ENCODE data around the gene TOB1.
A peak's percentile ranks its signal among the peaks of the same experiment; 100 is the strongest.

TOB1 gene

DNA sequence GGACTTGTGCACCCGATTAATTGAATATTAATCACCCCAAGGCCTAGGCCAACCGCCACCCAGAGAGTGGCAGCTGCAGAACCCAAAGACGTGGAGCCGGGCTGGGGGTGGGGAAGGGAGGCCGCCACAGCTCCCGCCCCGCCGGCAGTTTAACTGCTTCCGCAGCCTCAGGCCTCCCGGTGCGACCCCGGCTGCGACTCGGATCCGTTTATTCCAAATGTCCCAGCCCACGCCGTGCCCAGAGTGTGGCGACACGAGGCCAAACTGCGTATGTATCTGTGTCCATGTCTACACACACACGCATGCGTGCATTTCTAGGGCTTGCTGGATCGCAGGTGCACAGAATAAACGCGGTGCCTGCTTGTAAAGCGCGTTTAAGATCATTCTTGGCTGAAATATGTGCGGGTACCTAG is 802 bp upstream of the TOB1 start:
- no peaks in the 10 kb centered on the region for H3K27me3 ChIP-seq (ENCODE audit: low read length)
- peaks cover 10% of the 10 kb centered on the region; the same call in 1 of the 2 replicates for H3K79me2 ChIP-seq (ENCODE audit: insufficient read depth, low read length)
- peaks cover 9% of the 10 kb centered on the region; the same call in 1 of the 2 replicates for H4K20me1 ChIP-seq (ENCODE audit: low read depth, low read length)
- H3K9me3 ChIP-seq (ENCODE audit: insufficient read depth, low read length) = no peaks in the 10 kb centered on the region
- peak overlapping the region; percentile 95 for H3K27ac ChIP-seq (ENCODE audit: low read depth, low read length)
- peaks cover 19% of the 10 kb centered on the region for H3F3A ChIP-seq (ENCODE audit: insufficient read depth)
- peaks cover 3% of the 10 kb centered on the region; the same call in 1 of the 2 replicates for H3K36me3 ChIP-seq (ENCODE audit: low read length)
- H3K9ac ChIP-seq (ENCODE audit: low read length) = peak overlapping the region; percentile 69
- no peaks in the 10 kb centered on the region for H3K9me2 ChIP-seq (replicated peaks; ENCODE audit: insufficient read depth, low read length)
- peak overlapping the region; percentile 94 for H2AFZ ChIP-seq (ENCODE audit: low read depth, low read length, severe bottlenecking)
- peak overlapping the region; percentile 86 for H3K4me2 ChIP-seq (ENCODE audit: low read depth, low read length, poor library complexity, severe bottlenecking)
- H3K4me3 ChIP-seq (ENCODE audit: insufficient read depth, low read length, poor library complexity, severe bottlenecking) = peak overlapping the region; percentile 66
- TF ChIP-seq EZH2phosphoT487 (conservative IDR thresholded peaks at IDR 0.05; ENCODE audit: low read length) = no peak
- TF ChIP-seq, protein P1, sequence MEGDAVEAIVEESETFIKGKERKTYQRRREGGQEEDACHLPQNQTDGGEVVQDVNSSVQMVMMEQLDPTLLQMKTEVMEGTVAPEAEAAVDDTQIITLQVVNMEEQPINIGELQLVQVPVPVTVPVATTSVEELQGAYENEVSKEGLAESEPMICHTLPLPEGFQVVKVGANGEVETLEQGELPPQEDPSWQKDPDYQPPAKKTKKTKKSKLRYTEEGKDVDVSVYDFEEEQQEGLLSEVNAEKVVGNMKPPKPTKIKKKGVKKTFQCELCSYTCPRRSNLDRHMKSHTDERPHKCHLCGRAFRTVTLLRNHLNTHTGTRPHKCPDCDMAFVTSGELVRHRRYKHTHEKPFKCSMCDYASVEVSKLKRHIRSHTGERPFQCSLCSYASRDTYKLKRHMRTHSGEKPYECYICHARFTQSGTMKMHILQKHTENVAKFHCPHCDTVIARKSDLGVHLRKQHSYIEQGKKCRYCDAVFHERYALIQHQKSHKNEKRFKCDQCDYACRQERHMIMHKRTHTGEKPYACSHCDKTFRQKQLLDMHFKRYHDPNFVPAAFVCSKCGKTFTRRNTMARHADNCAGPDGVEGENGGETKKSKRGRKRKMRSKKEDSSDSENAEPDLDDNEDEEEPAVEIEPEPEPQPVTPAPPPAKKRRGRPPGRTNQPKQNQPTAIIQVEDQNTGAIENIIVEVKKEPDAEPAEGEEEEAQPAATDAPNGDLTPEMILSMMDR (IDR thresholded peaks at IDR 0.05; ENCODE audit: insufficient read depth, low read length, poor library complexity, severe bottlenecking) = no peak

DNA sequence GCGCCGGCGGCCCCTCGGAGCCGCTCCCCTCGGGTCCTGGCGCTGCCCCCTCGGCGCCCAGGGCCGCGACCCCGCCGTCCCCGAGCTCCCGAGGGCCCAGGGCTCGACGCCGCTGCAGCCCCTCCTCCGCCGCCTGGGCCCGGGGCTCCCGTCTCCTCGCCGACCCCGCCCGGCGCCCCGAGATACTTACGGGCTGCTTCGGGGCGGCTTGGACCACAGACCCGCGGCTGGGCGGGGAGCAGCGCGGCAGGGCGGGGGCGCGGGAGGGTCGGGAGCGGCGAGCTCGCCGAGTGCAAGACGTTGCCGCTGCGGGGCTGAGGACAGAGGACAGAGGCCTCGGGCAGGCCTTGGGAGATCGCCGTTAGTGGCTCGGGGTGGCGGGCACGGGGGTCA is 290 bp downstream of the TOB1 start:
- H3K9me2 ChIP-seq (replicated peaks; ENCODE audit: insufficient read depth, low read length) = no peaks in the 10 kb centered on the region
- peak overlapping the region; percentile 58 for H3K27ac ChIP-seq (ENCODE audit: low read depth, low read length)
- peak overlapping the region; percentile 37 for H2AFZ ChIP-seq (ENCODE audit: low read depth, low read length, severe bottlenecking)
- H3K27me3 ChIP-seq (ENCODE audit: low read length) = no peaks in the 10 kb centered on the region
- peaks cover 9% of the 10 kb centered on the region; the same call in 1 of the 2 replicates for H4K20me1 ChIP-seq (ENCODE audit: low read depth, low read length)
- peaks cover 7% of the 10 kb centered on the region; the same call in 1 of the 2 replicates for H3K36me3 ChIP-seq (ENCODE audit: low read length)
- no peaks in the 10 kb centered on the region for H3K9me3 ChIP-seq (ENCODE audit: insufficient read depth, low read length)
- H3K79me2 ChIP-seq (ENCODE audit: insufficient read depth, low read length) = peaks cover 10% of the 10 kb centered on the region; the same call in 1 of the 2 replicates
- TF ChIP-seq EZH2phosphoT487 (conservative IDR thresholded peaks at IDR 0.05; ENCODE audit: low read length) = no peak
- TF ChIP-seq, protein P1 (IDR thresholded peaks at IDR 0.05; ENCODE audit: insufficient read depth, low read length, poor library complexity, severe bottlenecking) = no peak
- H3K9ac ChIP-seq (ENCODE audit: low read length) = peak overlapping the region; percentile 69
- peak overlapping the region; percentile 56 for H3K4me3 ChIP-seq (ENCODE audit: insufficient read depth, low read length, poor library complexity, severe bottlenecking)
- H3F3A ChIP-seq (ENCODE audit: insufficient read depth) = peaks cover 21% of the 10 kb centered on the region
- peak overlapping the region; percentile 89 for H3K4me2 ChIP-seq (ENCODE audit: low read depth, low read length, poor library complexity, severe bottlenecking)

DNA sequence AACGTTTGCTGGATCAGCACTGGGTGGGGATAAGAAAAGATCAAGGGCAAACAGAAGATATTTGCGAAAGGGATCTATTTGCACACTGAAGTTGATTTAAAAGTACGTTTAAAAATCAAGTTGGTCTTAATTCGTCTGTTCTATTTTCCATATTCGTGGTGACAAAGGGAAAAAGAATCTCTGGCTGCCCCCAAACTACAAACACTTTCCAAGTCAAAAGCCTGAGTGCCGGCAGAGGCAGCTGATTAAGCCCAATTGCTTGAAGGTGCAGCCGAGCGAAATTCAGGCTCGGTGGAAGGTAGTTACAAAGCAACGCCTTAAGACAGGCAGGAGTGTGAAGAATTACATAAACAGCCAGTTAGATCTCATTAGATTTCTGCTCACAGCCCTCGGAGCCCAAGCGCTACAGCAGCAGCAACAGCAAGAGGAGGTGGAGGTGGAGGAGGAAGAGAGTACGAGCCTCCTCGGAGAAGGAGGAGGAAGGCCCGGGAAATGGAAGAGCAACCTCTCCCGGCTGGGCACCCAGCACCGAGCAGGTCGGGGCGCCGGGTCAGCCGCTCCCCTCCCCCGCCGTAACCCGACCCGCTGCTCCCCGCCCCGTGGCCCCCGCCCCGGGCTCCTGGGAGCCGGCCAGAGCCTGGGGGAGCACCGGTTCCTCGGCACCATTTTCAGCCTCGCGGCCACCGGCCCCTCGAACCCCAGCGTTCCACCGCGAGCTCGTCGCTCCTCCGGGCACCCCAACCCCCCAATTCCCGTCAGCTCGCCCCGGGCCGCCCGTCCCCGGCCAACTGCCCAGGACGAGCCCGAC is 890 bp downstream of the TOB1 start:
- H3K4me2 ChIP-seq (ENCODE audit: low read depth, low read length, poor library complexity, severe bottlenecking) = peak overlapping the region; percentile 89
- TF ChIP-seq, protein P1 (IDR thresholded peaks at IDR 0.05; ENCODE audit: insufficient read depth, low read length, poor library complexity, severe bottlenecking) = no peak
- no peak for TF ChIP-seq EZH2phosphoT487 (conservative IDR thresholded peaks at IDR 0.05; ENCODE audit: low read length)
- H3K4me3 ChIP-seq (ENCODE audit: insufficient read depth, low read length, poor library complexity, severe bottlenecking) = peak overlapping the region; percentile 56
- no peaks in the 10 kb centered on the region for H3K9me2 ChIP-seq (replicated peaks; ENCODE audit: insufficient read depth, low read length)
- peaks cover 21% of the 10 kb centered on the region for H3F3A ChIP-seq (ENCODE audit: insufficient read depth)
- H3K27ac ChIP-seq (ENCODE audit: low read depth, low read length) = peak overlapping the region; percentile 58
- H3K9me3 ChIP-seq (ENCODE audit: insufficient read depth, low read length) = no peaks in the 10 kb centered on the region
- peak overlapping the region; percentile 69 for H3K9ac ChIP-seq (ENCODE audit: low read length)
- peaks cover 10% of the 10 kb centered on the region; the same call in 1 of the 2 replicates for H3K79me2 ChIP-seq (ENCODE audit: insufficient read depth, low read length)
- no peaks in the 10 kb centered on the region for H3K27me3 ChIP-seq (ENCODE audit: low read length)
- H4K20me1 ChIP-seq (ENCODE audit: low read depth, low read length) = peaks cover 9% of the 10 kb centered on the region; the same call in 1 of the 2 replicates
- peaks cover 7% of the 10 kb centered on the region; the same call in 1 of the 2 replicates for H3K36me3 ChIP-seq (ENCODE audit: low read length)
- H2AFZ ChIP-seq (ENCODE audit: low read depth, low read length, severe bottlenecking) = peak overlapping the region; percentile 37

Measured in SU-DHL-6 (cell line).